ENCODE results near the gene USP3.

Gene USP3

GRCh38 chr15:63502137-63502766, 2.1 kb upstream of the USP3 start:
- Histone ChIP-seq H3K4me1 (ENCODE audit: control insufficient read depth, low read length) (peaks cover 81% of the 10 kb centered on the region), H3K4me3 (ENCODE audit: low read length) (peak overlapping the region; percentile 88), H3K9me2 (replicated peaks; ENCODE audit: control insufficient read depth, low read length) (no peaks in the 10 kb centered on the region), H3K27me3 (ENCODE audit: control insufficient read depth, low read length) (no peaks in the 10 kb centered on the region; the same call in 1 of the 2 replicates), H4K20me1 (ENCODE audit: control insufficient read depth, insufficient read depth, low read depth, low read length) (peaks cover 15% of the 10 kb centered on the region), H3F3A (ENCODE audit: control insufficient read depth, insufficient read depth) (peaks cover 22% of the 10 kb centered on the region), H3K27ac (ENCODE audit: low read depth, low read length) (peak overlapping the region; percentile 84), H3K4me2 (ENCODE audit: low read length) (peak overlapping the region; percentile 98), H3K36me3 (ENCODE audit: control insufficient read depth, low read length) (peaks cover 15% of the 10 kb centered on the region; the same call in 1 of the 2 replicates), H3K79me2 (ENCODE audit: control insufficient read depth, low read length) (peaks cover 41% of the 10 kb centered on the region), H3K9me3 (ENCODE audit: control insufficient read depth, insufficient read depth, low read length) (no peaks in the 10 kb centered on the region)
- TF ChIP-seq, protein P1, sequence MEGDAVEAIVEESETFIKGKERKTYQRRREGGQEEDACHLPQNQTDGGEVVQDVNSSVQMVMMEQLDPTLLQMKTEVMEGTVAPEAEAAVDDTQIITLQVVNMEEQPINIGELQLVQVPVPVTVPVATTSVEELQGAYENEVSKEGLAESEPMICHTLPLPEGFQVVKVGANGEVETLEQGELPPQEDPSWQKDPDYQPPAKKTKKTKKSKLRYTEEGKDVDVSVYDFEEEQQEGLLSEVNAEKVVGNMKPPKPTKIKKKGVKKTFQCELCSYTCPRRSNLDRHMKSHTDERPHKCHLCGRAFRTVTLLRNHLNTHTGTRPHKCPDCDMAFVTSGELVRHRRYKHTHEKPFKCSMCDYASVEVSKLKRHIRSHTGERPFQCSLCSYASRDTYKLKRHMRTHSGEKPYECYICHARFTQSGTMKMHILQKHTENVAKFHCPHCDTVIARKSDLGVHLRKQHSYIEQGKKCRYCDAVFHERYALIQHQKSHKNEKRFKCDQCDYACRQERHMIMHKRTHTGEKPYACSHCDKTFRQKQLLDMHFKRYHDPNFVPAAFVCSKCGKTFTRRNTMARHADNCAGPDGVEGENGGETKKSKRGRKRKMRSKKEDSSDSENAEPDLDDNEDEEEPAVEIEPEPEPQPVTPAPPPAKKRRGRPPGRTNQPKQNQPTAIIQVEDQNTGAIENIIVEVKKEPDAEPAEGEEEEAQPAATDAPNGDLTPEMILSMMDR (IDR thresholded peaks at IDR 0.05; ENCODE audit: low read depth, low read length, poor library complexity, severe bottlenecking), result no peak
- no peak for TF ChIP-seq EZH2phosphoT487 (IDR thresholded peaks at IDR 0.05; ENCODE audit: borderline replicate concordance, low read length)

- Histone ChIP-seq H3K79me2 (ENCODE audit: control insufficient read depth, low read length) (peaks cover 50% of the 10 kb centered on the region), H3K36me3 (ENCODE audit: control insufficient read depth, low read length) (peaks cover 17% of the 10 kb centered on the region; the same call in 1 of the 2 replicates), H4K20me1 (ENCODE audit: control insufficient read depth, insufficient read depth, low read depth, low read length) (peaks cover 16% of the 10 kb centered on the region), H3K9me3 (ENCODE audit: control insufficient read depth, insufficient read depth, low read length) (no peaks in the 10 kb centered on the region), H3K27me3 (ENCODE audit: control insufficient read depth, low read length) (no peaks in the 10 kb centered on the region; the same call in 1 of the 2 replicates), H3K4me3 (ENCODE audit: low read length) (peak overlapping the region; percentile 88), H3K27ac (ENCODE audit: low read depth, low read length) (peak overlapping the region; percentile 84), H3F3A (ENCODE audit: control insufficient read depth, insufficient read depth) (peaks cover 17% of the 10 kb centered on the region), H3K4me1 (ENCODE audit: control insufficient read depth, low read length) (peaks cover 81% of the 10 kb centered on the region), H3K4me2 (ENCODE audit: low read length) (peak overlapping the region; percentile 98), H3K9me2 (replicated peaks; ENCODE audit: control insufficient read depth, low read length) (no peaks in the 10 kb centered on the region)
- no peak for TF ChIP-seq EZH2phosphoT487 (IDR thresholded peaks at IDR 0.05; ENCODE audit: borderline replicate concordance, low read length)
- TF ChIP-seq, protein P1 (IDR thresholded peaks at IDR 0.05; ENCODE audit: low read depth, low read length, poor library complexity, severe bottlenecking), result no peak
These were observed 1.3 kb upstream of the USP3 start for GRCh38 chr15:63502843-63503738.

GRCh38 chr15:63503739-63504246, 600 bp upstream of the USP3 start:
- Histone ChIP-seq H4K20me1 (ENCODE audit: control insufficient read depth, insufficient read depth, low read depth, low read length) (peaks cover 16% of the 10 kb centered on the region), H3K27ac (ENCODE audit: low read depth, low read length) (peak overlapping the region; percentile 84), H3K4me2 (ENCODE audit: low read length) (peak overlapping the region; percentile 98), H3K4me1 (ENCODE audit: control insufficient read depth, low read length) (peaks cover 81% of the 10 kb centered on the region), H3K27me3 (ENCODE audit: control insufficient read depth, low read length) (no peaks in the 10 kb centered on the region; the same call in 1 of the 2 replicates), H3K79me2 (ENCODE audit: control insufficient read depth, low read length) (peaks cover 57% of the 10 kb centered on the region), H3F3A (ENCODE audit: control insufficient read depth, insufficient read depth) (peaks cover 14% of the 10 kb centered on the region), H3K36me3 (ENCODE audit: control insufficient read depth, low read length) (peaks cover 17% of the 10 kb centered on the region; the same call in 1 of the 2 replicates), H3K4me3 (ENCODE audit: low read length) (peak overlapping the region; percentile 88), H3K9me2 (replicated peaks; ENCODE audit: control insufficient read depth, low read length) (no peaks in the 10 kb centered on the region), H3K9me3 (ENCODE audit: control insufficient read depth, insufficient read depth, low read length) (no peaks in the 10 kb centered on the region)
- TF ChIP-seq, protein P1 (IDR thresholded peaks at IDR 0.05; ENCODE audit: low read depth, low read length, poor library complexity, severe bottlenecking), result no peak

Measured in DOHH2 (cell line).